HS-5 (cell line): Measurements from ENCODE around the gene STK17B.

Experiments
- DNase-seq: peaks from one replicate; pipeline ENCODE4 v3.0.0-alpha.2; 2012; ENCODE audit warnings: low read depth

STK17B gene

GRCh38 chr2:196155575-196155974 is 15.8 kb downstream of the STK17B start:
- DNase-seq = no peak

DNA sequence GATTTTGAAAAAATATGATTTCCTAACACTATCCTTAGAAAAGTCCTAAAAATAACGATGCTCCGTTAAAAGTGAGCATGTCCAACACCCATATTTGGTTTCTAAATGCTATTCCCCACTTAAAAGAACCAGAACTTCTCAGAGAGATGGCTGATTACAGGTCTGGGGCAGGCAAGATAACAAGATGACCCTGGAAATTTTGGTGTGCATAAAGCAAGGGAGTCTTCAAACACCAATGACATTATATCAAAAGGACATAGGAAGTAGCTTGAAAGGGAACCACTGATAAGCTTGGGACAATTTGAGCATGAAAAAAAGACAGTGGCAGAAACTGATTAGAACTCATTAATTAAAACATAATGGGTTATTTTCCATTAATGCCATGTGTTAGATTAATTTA is 17.9 kb downstream of the STK17B start:
- DNase-seq = no peak

DNA sequence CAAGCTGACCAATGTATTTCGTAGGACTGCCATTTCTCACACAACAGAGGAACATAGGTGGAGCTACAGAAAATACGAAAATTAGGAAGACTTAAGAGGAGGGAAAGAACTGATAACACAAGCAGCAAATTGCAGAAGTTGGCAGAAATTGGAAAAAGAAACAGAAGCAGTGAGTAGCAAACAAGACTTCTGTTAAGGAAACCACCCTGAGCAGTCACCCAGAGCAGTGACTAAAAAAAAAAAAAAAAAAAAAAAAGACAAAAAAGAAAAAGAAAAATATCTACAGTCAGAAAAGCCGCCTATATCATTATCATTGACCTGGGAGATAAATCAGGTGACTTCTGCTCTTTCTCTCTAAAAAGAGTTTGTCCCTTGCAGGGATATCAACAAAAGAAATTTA is 21.4 kb downstream of the STK17B start:
- DNase-seq = no peak

DNA sequence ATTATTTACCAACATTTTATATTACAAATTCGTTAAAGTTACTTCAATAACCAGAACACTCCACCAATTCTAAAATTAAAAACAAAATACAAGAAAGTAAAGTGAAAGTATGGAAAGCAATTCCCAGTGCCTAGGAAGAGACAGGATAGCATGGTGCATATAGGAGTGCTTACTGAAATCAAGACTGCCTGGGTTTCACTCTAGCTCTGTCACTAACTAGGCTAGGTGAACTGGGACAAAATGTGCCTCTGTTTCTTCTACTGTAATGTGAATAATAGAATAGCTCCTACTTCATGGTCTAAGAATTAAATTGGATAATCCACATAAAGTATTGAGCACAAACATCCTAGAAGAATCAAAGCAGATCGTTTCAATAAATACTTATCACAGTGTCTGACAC is 22.6 kb downstream of the STK17B start:
- DNase-seq = no peak

DNA sequence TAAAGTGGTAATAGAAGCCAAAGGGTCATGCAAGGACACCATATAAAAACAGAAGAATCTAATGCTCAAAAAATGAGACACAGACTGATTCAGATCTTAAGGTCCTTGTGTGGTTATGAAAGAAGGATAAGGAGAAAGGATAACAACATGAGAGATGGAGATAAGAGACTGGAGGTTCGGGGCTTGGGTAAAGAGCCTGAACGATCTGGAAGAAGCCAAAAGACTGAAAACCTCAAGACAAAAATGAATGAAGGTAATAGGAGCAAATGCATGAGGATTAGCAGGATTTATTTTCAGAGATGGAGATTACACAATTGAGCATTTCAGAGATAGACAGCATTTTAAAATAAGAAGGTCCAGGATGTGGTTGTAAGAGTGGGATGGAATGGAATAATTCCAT is 26.1 kb downstream of the STK17B start:
- DNase-seq = no peak

GRCh38 chr2:196144513-196145126 is 26.8 kb downstream of the STK17B start:
- DNase-seq = no peak

DNA sequence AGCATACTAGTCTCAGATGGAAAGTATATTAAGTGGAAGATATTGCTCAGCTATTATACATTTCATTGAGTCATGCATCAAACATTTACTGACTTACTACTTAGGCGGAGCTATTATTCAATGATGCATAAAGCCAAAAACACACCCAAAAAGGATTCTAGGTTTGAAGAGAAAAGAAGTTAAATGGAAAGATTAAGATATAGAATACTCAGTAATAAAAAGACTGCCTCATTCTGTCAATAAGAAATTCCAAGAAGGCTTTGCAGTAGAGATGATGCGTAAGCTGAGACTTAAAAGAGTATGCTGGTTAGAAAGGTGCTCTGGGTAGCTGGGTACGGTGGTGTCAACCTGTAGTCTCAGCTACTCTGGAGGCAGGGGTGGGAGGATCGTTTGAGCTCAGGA is 27.6 kb downstream of the STK17B start:
- DNase-seq = no peak

DNA sequence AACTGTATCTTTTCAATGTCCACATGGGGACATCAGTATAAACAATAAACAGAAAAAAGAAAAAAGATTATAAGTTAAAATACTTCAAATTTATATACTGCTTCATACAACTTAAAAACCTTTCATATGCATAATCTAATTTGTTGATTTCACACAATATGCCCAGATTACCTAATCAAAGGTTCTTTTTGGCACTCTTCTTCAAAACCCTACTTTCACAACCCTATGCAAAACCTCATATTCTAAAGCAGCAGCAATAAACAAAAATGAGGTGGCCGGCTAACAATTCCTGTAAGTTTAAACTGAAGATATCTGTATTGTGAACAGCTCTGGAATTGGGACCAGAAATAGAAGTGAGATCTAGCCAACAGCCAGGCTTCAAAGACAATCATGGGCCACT is 28.6 kb downstream of the STK17B start:
- DNase-seq = no peak

GRCh38 chr2:196140213-196140612 is 31.2 kb downstream of the STK17B start:
- DNase-seq = no peak

DNA sequence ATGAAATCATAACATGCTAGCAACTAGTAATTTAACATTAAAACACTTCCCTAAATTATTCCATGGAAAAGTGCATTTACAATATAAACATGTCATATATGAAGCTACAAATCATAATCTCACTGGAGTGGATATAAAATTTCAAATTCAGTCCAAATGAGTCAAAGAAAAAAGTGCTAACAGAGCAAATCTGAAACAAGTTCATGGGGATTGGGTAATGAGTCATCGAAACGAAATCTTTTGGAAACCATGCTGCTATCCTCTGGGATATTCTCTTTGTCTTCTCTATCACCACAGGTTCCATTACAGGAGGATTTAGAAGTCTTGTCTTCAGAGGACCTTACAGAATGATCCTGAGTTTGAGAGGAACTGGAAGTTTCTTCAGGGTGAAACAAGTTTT is 34.1 kb downstream of the STK17B start:
- DNase-seq = no peak

DNA sequence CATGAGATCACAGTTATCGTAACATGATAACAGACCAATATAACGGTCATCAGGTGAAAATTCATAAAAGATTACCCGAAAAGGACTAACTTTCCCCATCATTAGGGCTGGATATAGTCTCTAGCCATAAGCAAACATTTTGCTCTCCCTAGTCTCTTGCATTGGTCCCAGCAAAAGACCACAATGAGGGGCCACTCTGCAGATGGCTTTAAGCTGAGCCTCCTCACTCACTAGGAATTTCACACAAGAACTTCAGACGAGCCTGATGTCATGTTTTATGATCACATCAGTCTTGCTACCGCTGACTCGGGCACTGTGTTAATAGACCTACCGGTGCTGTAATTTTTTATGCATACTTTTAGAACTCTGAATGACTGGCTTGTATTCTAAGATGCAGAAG is 35.2 kb downstream of the STK17B start:
- DNase-seq = no peak

GRCh38 chr2:196131949-196132925 is 39.1 kb downstream of the STK17B start:
- no peak for DNase-seq

DNA sequence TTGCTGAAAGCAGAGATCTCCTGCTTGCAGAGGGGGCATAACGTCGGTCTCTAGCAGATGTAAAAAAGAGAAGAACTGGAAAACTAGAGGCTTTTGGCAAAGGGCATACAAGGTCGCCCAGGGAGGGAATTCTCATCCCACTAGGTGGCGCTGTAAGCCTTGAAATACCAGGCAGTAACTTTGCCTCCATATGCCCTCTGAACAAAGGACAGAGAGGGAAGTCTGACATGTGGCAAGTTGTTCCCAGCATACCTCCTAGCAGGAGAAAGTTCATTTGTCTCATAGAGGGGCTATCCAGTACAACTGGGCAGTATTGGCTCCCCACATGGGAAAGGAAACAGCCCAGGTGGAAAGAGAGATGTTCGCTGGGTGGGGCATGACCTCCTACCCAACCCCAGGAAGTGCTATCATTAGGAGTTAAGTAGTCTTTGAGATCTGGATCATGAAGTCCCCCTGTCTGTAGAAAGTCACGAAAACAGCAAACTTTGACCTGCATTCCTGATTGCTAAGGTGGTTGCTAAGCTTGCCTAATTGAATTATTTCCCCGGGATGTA is 39.9 kb downstream of the STK17B start:
- no peak for DNase-seq

- no peak for DNase-seq
Observed at GRCh38 chr2:196130039-196130825, 41.1 kb downstream of the STK17B start.

DNA sequence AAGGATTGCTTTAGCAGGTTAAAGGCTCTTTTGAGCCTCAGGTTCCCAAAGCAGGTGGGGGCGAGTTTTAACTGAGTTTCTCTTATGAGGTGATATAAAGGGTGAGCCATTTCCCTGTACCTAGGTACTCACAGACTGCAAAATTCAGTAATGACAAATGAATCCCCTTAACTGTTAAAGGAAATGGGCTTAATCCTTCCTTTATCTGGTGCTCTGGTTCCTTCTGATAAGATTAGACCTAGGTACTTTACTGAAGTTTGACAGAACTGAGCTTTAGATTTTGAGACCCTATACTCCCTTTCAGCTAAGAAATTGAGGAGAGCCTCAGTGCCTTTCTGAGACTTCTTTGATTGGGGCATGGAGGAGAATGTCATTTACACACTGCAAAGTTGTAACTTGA is 42.6 kb downstream of the STK17B start:
- DNase-seq = no peak

GRCh38 chr2:196125596-196125995 is 45.8 kb downstream of the STK17B start:
- no peak for DNase-seq

DNA sequence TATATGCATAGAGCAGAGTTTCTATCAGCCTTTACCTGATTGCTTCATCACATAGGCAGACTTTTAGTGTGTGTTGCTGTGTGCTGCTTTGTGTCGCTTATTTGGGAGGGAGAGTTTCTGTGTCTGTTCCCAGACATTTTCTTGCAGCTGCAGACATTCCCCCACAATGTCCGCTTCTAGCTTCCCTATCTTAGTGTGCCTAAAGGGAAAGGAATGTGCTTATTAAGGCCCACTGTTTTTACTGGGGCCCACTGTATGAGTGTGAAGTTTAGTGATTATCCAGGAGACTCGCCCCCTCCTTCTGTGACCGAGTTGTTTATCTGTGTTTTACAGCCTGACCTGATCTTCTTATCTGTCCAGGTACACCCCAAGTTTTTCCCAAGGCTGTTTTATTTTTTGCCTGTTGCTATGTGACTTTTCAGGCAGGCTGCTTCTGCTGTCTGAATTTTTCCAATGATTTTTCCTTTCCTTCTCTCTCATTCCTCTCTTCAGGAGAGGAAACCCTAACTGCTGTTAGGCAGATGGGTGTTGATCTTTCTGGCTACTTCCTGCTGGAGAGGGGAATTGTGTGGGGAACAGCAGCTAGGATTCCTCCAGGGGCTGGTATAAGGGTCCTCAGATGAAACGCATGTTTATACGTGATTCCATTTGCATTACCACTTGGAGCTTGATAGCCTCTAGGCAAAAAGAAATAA is 47.6 kb downstream of the STK17B start:
- DNase-seq = no peak

DNA sequence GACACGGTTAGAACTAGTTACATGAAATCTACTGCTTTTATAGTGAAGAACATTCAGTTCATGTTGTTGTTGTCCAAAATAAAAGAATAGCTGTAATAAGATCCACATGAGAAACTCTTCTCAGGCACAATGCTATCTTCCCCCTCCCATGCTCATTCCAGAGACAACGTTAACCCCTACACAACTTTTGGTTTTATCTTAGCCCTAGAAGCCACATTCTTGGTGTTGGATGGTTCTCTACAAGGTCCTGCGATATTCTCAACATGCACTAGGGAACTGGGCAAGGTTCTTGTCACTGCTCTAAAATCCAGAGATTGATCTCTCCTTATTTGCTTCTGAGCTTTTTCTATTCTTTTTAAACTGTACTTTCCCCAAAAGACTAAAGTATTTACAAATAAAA is 51.5 kb downstream of the STK17B start:
- DNase-seq = no peak

DNA sequence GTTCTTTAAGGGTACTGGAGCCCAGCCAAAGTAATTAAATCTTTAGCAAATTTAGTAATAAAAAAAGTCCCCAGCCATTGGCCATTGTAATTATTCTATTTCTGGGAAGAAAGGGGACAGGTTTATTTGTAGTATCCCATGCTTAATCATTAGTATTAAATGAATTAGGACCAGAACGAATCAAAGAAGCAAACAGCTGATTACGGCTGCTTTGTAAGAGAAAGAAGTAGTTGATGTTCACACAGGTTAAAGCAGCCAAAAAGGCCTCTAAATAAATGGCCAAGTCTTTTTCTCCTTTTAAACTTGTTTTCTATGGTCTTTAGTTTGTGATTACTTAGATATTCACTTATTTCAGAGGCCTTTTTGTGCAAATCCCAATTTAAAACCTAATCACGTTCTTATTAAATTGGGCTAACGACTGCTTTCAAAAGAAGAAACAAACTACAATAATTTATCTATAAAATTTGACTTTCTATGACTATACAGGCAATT is 54.1 kb downstream of the STK17B start:
- no peak for DNase-seq

GRCh38 chr2:196113061-196113974 is 58.1 kb downstream of the STK17B start:
- no peak for DNase-seq
